ENCODE results near the gene EEF1AKMT3. TPM values are rescaled to one million over a fixed set of nuclear protein-coding genes. Genes with fewer than 3 reads are reported as not detected.
"Not testable (repeated sequence)": the region's sequence is repeated elsewhere in the genome, so short reads cannot be mapped to it uniquely, and the experiment has no call there.

EEF1AKMT3 gene
- total RNA-seq, 2 experiments from 2014 or later = 3.6 to 4.6 TPM

- Mint-ChIP-seq H3K9me3 (no peaks in the 10 kb centered on the region), H3K36me3 (ENCODE audit: low read depth) (peaks cover 29% of the 10 kb centered on the region), H3K27me3 (ENCODE audit: low read depth) (peaks cover 2% of the 10 kb centered on the region), H3K27ac (peak within 1 kb of the TSS; percentile 95), H3K4me3 (peak within 1 kb of the TSS; percentile 98), H3K4me1 (ENCODE audit: low read depth) (peaks cover 25% of the 10 kb centered on the region)
- CTCF ChIA-PET = interaction anchor here (1.0 to 1.8 kb wide), 5 partner anchors 10 to 133 kb away, joined by 3 to 7 read pairs (median 5); no protein-coding TSS in a partner anchor
- peak; percentile 97 for DNase-seq
- intact Hi-C loops (cut with micrococcal nuclease) = loop anchor here (1.0 kb wide), 6 partner anchors 10 to 250 kb away; partner anchors contain the start of genes ATP23, CDK4, MBD6 and TSFM
Measured at GRCh38 chr12:57771873-57772428, 463 bp upstream of the EEF1AKMT3 start, which contains the start of gene METTL1. Gene METTL1, minus strand, starts transcription at chr12:57772105. Its CDS starts 22 bp downstream, at chr12:57772083.

GRCh38 chr12:57774634-57775033 lies 2.2 kb downstream of the EEF1AKMT3 start:
- H3K9me3 Mint-ChIP-seq; intact Hi-C loops (cut with micrococcal nuclease); H3K27me3 Mint-ChIP-seq (ENCODE audit: low read depth); DNase-seq; H3K27ac Mint-ChIP-seq; H3K4me3 Mint-ChIP-seq: not testable (repeated sequence)
- H3K4me1 Mint-ChIP-seq (ENCODE audit: low read depth) = peaks cover 22% of the 10 kb centered on the region
- CTCF ChIA-PET = interaction anchor here (0.6 kb wide), 1 partner anchor 51 kb away, joined by 3 read pairs; no protein-coding TSS in a partner anchor
- H3K36me3 Mint-ChIP-seq (ENCODE audit: low read depth) = peaks cover 15% of the 10 kb centered on the region

GRCh38 chr12:57775044-57775443 lies 2.6 kb downstream of the EEF1AKMT3 start:
- intact Hi-C loops (cut with micrococcal nuclease) = no loop called here
- Mint-ChIP-seq H3K27me3 (ENCODE audit: low read depth) (peaks cover 2% of the 10 kb centered on the region), H3K36me3 (ENCODE audit: low read depth) (peaks cover 13% of the 10 kb centered on the region), H3K4me1 (ENCODE audit: low read depth) (peaks cover 22% of the 10 kb centered on the region), H3K27ac (no peak overlapping the region), H3K4me3 (no peak overlapping the region), H3K9me3 (no peaks in the 10 kb centered on the region)
- CTCF ChIA-PET = interaction anchor here (0.6 to 1.2 kb wide), 3 partner anchors 15 to 51 kb away, joined by 3 to 5 read pairs (median 3); no protein-coding TSS in a partner anchor
- DNase-seq = no peak

- Mint-ChIP-seq H3K4me1 (ENCODE audit: low read depth) (peaks cover 23% of the 10 kb centered on the region), H3K4me3 (no peak overlapping the region), H3K9me3 (no peaks in the 10 kb centered on the region), H3K27me3 (ENCODE audit: low read depth) (peaks cover 2% of the 10 kb centered on the region), H3K27ac (no peak overlapping the region), H3K36me3 (ENCODE audit: low read depth) (peaks cover 10% of the 10 kb centered on the region)
- intact Hi-C loops (cut with micrococcal nuclease) = no loop called here
- no peak for DNase-seq
- CTCF ChIA-PET = interaction anchor here (0.7 to 1.2 kb wide), 3 partner anchors 11 to 27 kb away, joined by 3 to 5 read pairs (median 3); no protein-coding TSS in a partner anchor
Measured at GRCh38 chr12:57775563-57776246, 3.3 kb downstream of the EEF1AKMT3 start.

DNA sequence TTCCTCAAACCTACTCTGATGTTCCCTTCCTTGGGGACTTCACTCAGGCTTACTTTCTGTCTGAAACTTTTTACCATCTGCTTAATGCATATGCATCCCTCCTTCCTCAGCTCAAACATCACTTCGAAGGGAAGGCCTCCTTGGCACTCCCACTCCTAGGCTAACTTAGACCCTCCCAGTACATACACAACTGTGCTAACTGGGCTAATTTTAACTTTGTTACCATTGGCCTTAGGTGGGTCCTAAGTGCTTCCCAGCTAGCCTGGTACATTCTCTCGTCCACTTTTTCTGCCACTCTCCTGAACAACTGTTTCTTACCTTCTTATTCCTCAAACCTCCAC lies 3.8 kb downstream of the EEF1AKMT3 start:
- Mint-ChIP-seq H3K4me1 (ENCODE audit: low read depth) (peaks cover 19% of the 10 kb centered on the region), H3K4me3 (no peak overlapping the region), H3K9me3 (no peaks in the 10 kb centered on the region), H3K27ac (no peak overlapping the region), H3K27me3 (ENCODE audit: low read depth) (peaks cover 2% of the 10 kb centered on the region), H3K36me3 (ENCODE audit: low read depth) (peaks cover 10% of the 10 kb centered on the region)
- intact Hi-C loops (cut with micrococcal nuclease) = no loop called here
- CTCF ChIA-PET = interaction anchor here (1.1 to 1.2 kb wide), 2 partner anchors 17 to 27 kb away, joined by 3 to 5 read pairs; no protein-coding TSS in a partner anchor
- DNase-seq = no peak

- intact Hi-C loops (cut with micrococcal nuclease) = no loop called here
- DNase-seq = no peak
- no peaks in the 10 kb centered on the region for H3K9me3 Mint-ChIP-seq
- H3K36me3 Mint-ChIP-seq (ENCODE audit: low read depth) = peaks cover 5% of the 10 kb centered on the region
- H3K27ac Mint-ChIP-seq = no peak overlapping the region
- peaks cover 23% of the 10 kb centered on the region for H3K4me1 Mint-ChIP-seq (ENCODE audit: low read depth)
- peaks cover 2% of the 10 kb centered on the region for H3K27me3 Mint-ChIP-seq (ENCODE audit: low read depth)
- no peak overlapping the region for H3K4me3 Mint-ChIP-seq
- CTCF ChIA-PET = interaction anchor here (0.7 to 1.4 kb wide), 2 partner anchors 11 to 1018 kb away, joined by 3 to 5 read pairs; partner anchors contain the start of gene CYP27B1
Measured at GRCh38 chr12:57777367-57777766, 5.0 kb downstream of the EEF1AKMT3 start.

GRCh38 chr12:57777911-57778310 lies 5.5 kb downstream of the EEF1AKMT3 start:
- Mint-ChIP-seq H3K27me3 (ENCODE audit: low read depth) (peaks cover under 1% of the 10 kb centered on the region), H3K27ac (no peak overlapping the region)
- no peak for DNase-seq

GRCh38 chr12:57779736-57780135 lies 7.3 kb downstream of the EEF1AKMT3 start:
- Mint-ChIP-seq H3K27me3 (ENCODE audit: low read depth) (no peaks in the 10 kb centered on the region), H3K4me3 (no peak overlapping the region), H3K27ac (no peak overlapping the region), H3K9me3 (no peaks in the 10 kb centered on the region), H3K36me3 (ENCODE audit: low read depth) (peaks cover 11% of the 10 kb centered on the region), H3K4me1 (ENCODE audit: low read depth) (peaks cover 27% of the 10 kb centered on the region)
- no peak for DNase-seq
- intact Hi-C loops (cut with micrococcal nuclease) = loop anchor here (5.0 kb wide), 1 partner anchor 197 kb away; no protein-coding TSS in a partner anchor
- CTCF ChIA-PET = interaction anchor here (0.8 to 1.2 kb wide), 3 partner anchors 15 to 47 kb away, joined by 3 to 5 read pairs (median 4); no protein-coding TSS in a partner anchor

More at GRCh38 chr12:57777911-57778310, 5.5 kb downstream of the EEF1AKMT3 start:
- Mint-ChIP-seq H3K4me1 (ENCODE audit: low read depth) (peaks cover 26% of the 10 kb centered on the region), H3K36me3 (ENCODE audit: low read depth) (peaks cover 9% of the 10 kb centered on the region), H3K4me3 (no peak overlapping the region), H3K9me3 (no peaks in the 10 kb centered on the region)
- CTCF ChIA-PET = interaction anchor here (0.7 to 1.4 kb wide), 4 partner anchors 11 to 1019 kb away, joined by 3 to 5 read pairs (median 4); partner anchors contain the start of gene CYP27B1
- intact Hi-C loops (cut with micrococcal nuclease) = no loop called here

- Mint-ChIP-seq H3K27me3 (ENCODE audit: low read depth) (no peaks in the 10 kb centered on the region), H3K27ac (no peak overlapping the region), H3K9me3 (no peaks in the 10 kb centered on the region), H3K4me3 (no peak overlapping the region), H3K4me1 (ENCODE audit: low read depth) (peaks cover 27% of the 10 kb centered on the region), H3K36me3 (ENCODE audit: low read depth) (peaks cover 11% of the 10 kb centered on the region)
- no peak for DNase-seq
- CTCF ChIA-PET = interaction anchor here (1.2 to 1.9 kb wide), 5 partner anchors 16 to 57 kb away, joined by 3 to 6 read pairs (median 4); no protein-coding TSS in a partner anchor
- intact Hi-C loops (cut with micrococcal nuclease) = loop anchor here (5.0 kb wide), 1 partner anchor 198 kb away; no protein-coding TSS in a partner anchor
Measured at GRCh38 chr12:57780284-57780897, 8.0 kb downstream of the EEF1AKMT3 start.

GRCh38 chr12:57781244-57781643 lies 8.8 kb downstream of the EEF1AKMT3 start:
- CTCF ChIA-PET = interaction anchor here (0.9 to 2.9 kb wide), 15 partner anchors 9 to 122 kb away, joined by 3 to 10 read pairs (median 5); partner anchors contain the start of genes AVIL, CYP27B1, EEF1AKMT3 and METTL1
- H3K4me1 Mint-ChIP-seq (ENCODE audit: low read depth) = peaks cover 29% of the 10 kb centered on the region
- no peaks in the 10 kb centered on the region for H3K9me3 Mint-ChIP-seq
- no peak for DNase-seq
- no peaks in the 10 kb centered on the region for H3K27me3 Mint-ChIP-seq (ENCODE audit: low read depth)
- intact Hi-C loops (cut with micrococcal nuclease) = loop anchor here (5.0 kb wide), 1 partner anchor 199 kb away; no protein-coding TSS in a partner anchor
- H3K36me3 Mint-ChIP-seq (ENCODE audit: low read depth) = peaks cover 13% of the 10 kb centered on the region
- no peak overlapping the region for H3K4me3 Mint-ChIP-seq
- peak overlapping the region; percentile 86 for H3K27ac Mint-ChIP-seq

DNA sequence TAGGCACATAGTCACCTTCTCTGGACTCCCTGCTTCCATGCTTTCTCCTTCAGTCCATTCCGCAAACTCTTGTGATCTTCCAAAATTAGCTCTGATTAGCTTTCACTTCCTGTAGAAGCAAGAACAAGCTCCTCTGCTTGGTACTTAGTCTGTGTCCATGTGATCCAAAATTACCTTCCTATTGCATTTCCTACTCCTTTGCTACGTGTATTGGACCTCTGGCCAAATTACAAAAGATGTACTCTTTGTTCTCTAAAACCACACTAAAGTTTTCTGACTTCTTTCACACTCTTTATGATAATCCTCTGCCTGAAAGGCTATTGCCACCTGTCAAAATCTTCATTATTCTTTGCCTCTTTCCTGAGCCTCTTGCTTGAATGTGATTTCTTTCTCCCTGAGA lies 9.4 kb downstream of the EEF1AKMT3 start:
- Mint-ChIP-seq H3K4me3 (no peak overlapping the region), H3K27me3 (ENCODE audit: low read depth) (no peaks in the 10 kb centered on the region), H3K36me3 (ENCODE audit: low read depth) (peaks cover 16% of the 10 kb centered on the region), H3K27ac (peak overlapping the region; percentile 86), H3K9me3 (no peaks in the 10 kb centered on the region), H3K4me1 (ENCODE audit: low read depth) (peaks cover 29% of the 10 kb centered on the region)
- no peak for DNase-seq
- intact Hi-C loops (cut with micrococcal nuclease) = loop anchor here (1.0 to 5.0 kb wide), 8 partner anchors 10 to 200 kb away; partner anchors contain the start of genes CDK4, EEF1AKMT3 and METTL1
- CTCF ChIA-PET = interaction anchor here (0.7 to 2.9 kb wide), 16 partner anchors 9 to 136 kb away, joined by 3 to 10 read pairs (median 4); partner anchors contain the start of genes AVIL, CYP27B1, EEF1AKMT3 and METTL1
